Parathyroid adenoma (tissue), 2 donors: ENCODE data around the gene GRM1.

ENCODE experiments used
- H2AFZ ChIP-seq: fragments of 300-600 bp; sonication (generic); one replicate; pipeline ENCODE4 v1.7.0; 2017; ENCODE audit warnings: antibody characterized with exemption, mild to moderate bottlenecking
- H3K27ac ChIP-seq: fragments of 300-600 bp; sonication (generic); one replicate; pipeline ENCODE4 v1.7.0; 2017
- H3K27me3 ChIP-seq: fragments of 300-600 bp; sonication (generic); one replicate; pipeline ENCODE4 v1.7.0; 2017; ENCODE audit warnings: low read length; ENCODE audit not compliant: control insufficient read depth, insufficient read depth
- H3K36me3 ChIP-seq: fragments of 300-600 bp; sonication (generic); one replicate; pipeline ENCODE4 v1.7.0; 2017; ENCODE audit warnings: low read length; ENCODE audit not compliant: control insufficient read depth, insufficient read depth
- H3K4me1 ChIP-seq: fragments of 300-600 bp; sonication (generic); one replicate; pipeline ENCODE4 v1.7.0; 2017; ENCODE audit warnings: control low read depth
- H3K4me2 ChIP-seq: fragments of 300-600 bp; sonication (generic); one replicate; pipeline ENCODE4 v1.7.0; 2017; ENCODE audit warnings: low read length
- H3K4me3 ChIP-seq: fragments of 300-600 bp; sonication (generic); one replicate; pipeline ENCODE4 v1.7.0; 2017; ENCODE audit warnings: low read depth, low read length
- H3K79me2 ChIP-seq: fragments of 300-600 bp; sonication (generic); one replicate; pipeline ENCODE4 v1.7.0; 2017; ENCODE audit warnings: control low read depth
- H3K9ac ChIP-seq: fragments of 300-600 bp; sonication (generic); one replicate; pipeline ENCODE4 v1.7.0; 2017; ENCODE audit warnings: mild to moderate bottlenecking
- H3K9me3 ChIP-seq: fragments of 300-600 bp; sonication (generic); one replicate; pipeline ENCODE4 v1.7.0; 2017; ENCODE audit warnings: low read length; ENCODE audit not compliant: control insufficient read depth
- TF ChIP-seq, protein P1 (sequence below): fragments of 300-600 bp; sonication (generic); IDR thresholded peaks from one replicate; pipeline ENCODE4 v1.7.0; 2017; ENCODE audit warnings: antibody characterized with exemption, mild to moderate bottlenecking
- donor health status: primary hyperparathyroidism.

Gene GRM1

DNA sequence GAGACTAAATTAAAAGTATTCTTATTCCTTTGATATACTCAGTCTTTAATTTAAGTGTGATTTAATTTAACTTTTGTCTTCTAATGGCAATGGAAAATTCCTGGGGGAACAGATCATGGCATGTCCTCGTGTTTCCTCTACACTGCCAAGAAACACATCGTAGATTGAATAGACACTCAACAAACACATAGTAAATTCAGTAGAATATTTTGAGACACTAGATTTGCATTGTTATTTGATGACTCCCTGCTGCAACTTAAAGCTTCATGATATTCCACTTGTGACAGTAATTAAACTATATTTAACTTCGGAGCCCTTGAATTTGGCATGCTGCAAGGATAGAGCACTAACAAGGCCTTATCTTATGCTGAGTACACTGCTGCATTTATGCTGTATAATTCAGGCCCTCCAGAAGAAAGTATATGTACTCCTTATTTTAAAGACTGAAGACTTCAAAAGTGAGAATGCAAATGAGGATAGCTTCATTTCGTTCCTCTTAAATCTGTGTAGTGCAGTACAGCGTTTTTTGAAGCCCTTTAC lies 84.3 kb downstream of the GRM1 start:
- Histone ChIP-seq H3K4me1 (no peaks in the 10 kb centered on the region), H3K27me3 (no peaks in the 10 kb centered on the region), H3K79me2 (no peaks in the 10 kb centered on the region), H3K9ac (no peak overlapping the region), H3K36me3 (no peaks in the 10 kb centered on the region), H2AFZ (no peak overlapping the region), H3K9me3 (no peaks in the 10 kb centered on the region), H3K4me2 (no peak overlapping the region), H3K27ac (no peak overlapping the region), H3K4me3 (no peak overlapping the region)
- TF ChIP-seq, protein P1, sequence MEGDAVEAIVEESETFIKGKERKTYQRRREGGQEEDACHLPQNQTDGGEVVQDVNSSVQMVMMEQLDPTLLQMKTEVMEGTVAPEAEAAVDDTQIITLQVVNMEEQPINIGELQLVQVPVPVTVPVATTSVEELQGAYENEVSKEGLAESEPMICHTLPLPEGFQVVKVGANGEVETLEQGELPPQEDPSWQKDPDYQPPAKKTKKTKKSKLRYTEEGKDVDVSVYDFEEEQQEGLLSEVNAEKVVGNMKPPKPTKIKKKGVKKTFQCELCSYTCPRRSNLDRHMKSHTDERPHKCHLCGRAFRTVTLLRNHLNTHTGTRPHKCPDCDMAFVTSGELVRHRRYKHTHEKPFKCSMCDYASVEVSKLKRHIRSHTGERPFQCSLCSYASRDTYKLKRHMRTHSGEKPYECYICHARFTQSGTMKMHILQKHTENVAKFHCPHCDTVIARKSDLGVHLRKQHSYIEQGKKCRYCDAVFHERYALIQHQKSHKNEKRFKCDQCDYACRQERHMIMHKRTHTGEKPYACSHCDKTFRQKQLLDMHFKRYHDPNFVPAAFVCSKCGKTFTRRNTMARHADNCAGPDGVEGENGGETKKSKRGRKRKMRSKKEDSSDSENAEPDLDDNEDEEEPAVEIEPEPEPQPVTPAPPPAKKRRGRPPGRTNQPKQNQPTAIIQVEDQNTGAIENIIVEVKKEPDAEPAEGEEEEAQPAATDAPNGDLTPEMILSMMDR: no peak

- TF ChIP-seq, protein P1: no peak
- H3K79me2 ChIP-seq: no peaks in the 10 kb centered on the region
- no peak overlapping the region for H3K27ac ChIP-seq
- no peak overlapping the region for H3K4me2 ChIP-seq
- no peaks in the 10 kb centered on the region for H3K27me3 ChIP-seq
- H3K9ac ChIP-seq: no peak overlapping the region
- no peaks in the 10 kb centered on the region for H3K4me1 ChIP-seq
- no peaks in the 10 kb centered on the region for H3K36me3 ChIP-seq
- H2AFZ ChIP-seq: no peak overlapping the region
- no peak overlapping the region for H3K4me3 ChIP-seq
- no peaks in the 10 kb centered on the region for H3K9me3 ChIP-seq
Observed at GRCh38 chr6:146123616-146124015, 94.8 kb downstream of the GRM1 start.

DNA sequence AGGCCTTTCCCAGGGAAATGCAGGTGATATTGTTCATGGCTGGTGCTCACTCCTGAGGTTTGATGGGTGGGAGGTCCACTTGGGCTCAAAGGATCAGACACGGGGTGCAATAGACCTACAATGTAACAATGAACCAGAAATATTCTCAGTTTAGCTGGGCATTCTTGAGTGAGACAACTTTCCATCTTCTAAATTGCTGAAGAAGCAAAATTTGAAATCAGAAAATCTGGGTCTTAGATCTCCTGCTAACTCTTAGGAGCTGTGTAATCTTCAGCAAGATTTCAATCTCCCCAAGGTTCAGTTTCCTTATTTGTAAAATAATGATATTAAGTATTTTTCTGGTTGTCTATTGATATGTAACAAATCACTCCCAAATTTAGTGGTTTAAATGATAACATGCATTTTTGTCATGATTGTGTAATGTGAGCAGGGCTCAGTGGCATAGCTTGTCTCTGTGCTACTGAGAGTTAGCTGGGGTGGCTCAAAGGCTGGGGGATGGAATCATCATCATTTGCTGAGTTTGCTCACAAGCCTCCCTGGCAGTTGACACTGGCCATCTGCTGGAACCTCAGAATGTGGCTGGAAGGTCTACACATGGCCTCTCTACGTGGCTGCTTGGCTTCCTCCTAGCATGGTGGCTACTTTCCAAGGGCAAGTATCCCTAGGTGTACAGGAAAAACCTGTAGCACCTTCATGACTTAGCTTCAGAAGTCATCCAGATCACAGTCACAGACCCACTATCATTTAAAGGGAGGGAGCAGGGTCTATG lies 98.8 kb downstream of the GRM1 start:
- TF ChIP-seq, protein P1: no peak
- H3K4me3 ChIP-seq: no peak overlapping the region
- H3K4me1 ChIP-seq: no peaks in the 10 kb centered on the region
- H3K27me3 ChIP-seq: no peaks in the 10 kb centered on the region
- H3K9ac ChIP-seq: no peak overlapping the region
- no peak overlapping the region for H3K4me2 ChIP-seq
- no peaks in the 10 kb centered on the region for H3K36me3 ChIP-seq
- no peak overlapping the region for H2AFZ ChIP-seq
- no peaks in the 10 kb centered on the region for H3K9me3 ChIP-seq
- H3K27ac ChIP-seq: no peak overlapping the region
- H3K79me2 ChIP-seq: no peaks in the 10 kb centered on the region

DNA sequence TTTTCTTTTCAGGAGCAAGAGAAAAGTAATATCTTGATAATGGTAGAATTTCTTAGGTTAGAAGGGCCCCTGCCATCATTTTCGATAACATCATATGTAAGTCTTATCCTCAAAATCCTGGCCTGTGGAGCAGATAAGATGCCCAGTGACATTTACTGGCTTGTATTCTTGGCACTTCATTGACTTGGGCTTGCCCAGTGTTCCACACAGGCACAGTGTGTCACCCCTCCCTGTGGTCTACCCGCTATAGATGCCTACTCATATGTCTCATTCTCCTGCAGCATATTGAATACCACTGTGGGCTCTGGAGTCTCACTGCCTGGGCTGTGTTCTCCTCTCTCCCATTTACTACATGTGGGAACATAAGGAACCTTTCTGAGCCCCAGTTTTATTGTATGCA lies 105.0 kb downstream of the GRM1 start:
- TF ChIP-seq, protein P1: no peak
- Histone ChIP-seq H3K9ac (no peak overlapping the region), H3K4me2 (no peak overlapping the region)

DNA sequence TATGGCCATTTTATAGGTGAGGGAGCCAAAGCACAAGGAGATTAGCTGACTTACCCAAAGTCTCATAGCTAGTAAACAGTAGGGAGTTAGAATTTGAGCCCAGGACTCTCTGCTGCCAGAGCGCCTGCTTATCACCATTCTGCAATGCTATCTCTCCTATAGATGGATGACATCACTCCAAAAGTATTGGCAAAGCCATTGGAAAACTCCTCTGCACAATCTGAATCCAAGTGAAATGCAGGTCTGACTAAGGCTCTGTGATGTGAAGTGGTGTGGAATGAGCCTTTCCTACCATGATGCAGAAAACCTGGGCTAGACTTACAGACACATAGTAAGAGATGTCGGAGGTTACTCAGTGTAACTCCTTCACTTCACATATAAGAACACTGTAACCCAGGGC lies 106.3 kb downstream of the GRM1 start:
- Histone ChIP-seq H3K9me3 (no peaks in the 10 kb centered on the region), H3K79me2 (no peaks in the 10 kb centered on the region), H3K4me2 (no peak overlapping the region), H3K9ac (no peak overlapping the region), H3K4me3 (no peak overlapping the region), H2AFZ (no peak overlapping the region), H3K36me3 (no peaks in the 10 kb centered on the region), H3K27ac (no peak overlapping the region), H3K27me3 (no peaks in the 10 kb centered on the region), H3K4me1 (no peaks in the 10 kb centered on the region)
- TF ChIP-seq, protein P1: no peak

More for the DNA sequence above, 105.0 kb downstream of the GRM1 start:
- Histone ChIP-seq H3K27me3 (no peaks in the 10 kb centered on the region), H3K9me3 (no peaks in the 10 kb centered on the region), H3K36me3 (no peaks in the 10 kb centered on the region), H2AFZ (no peak overlapping the region), H3K79me2 (no peaks in the 10 kb centered on the region), H3K27ac (no peak overlapping the region), H3K4me1 (no peaks in the 10 kb centered on the region), H3K4me3 (no peak overlapping the region)
